MM.1S (cell line): Measurements from ENCODE around the gene DLGAP1.

Experiments used
- CTCF ChIP-seq: fragments of 300-600 bp; sonication (generic); IDR thresholded peaks from 2 replicates; pipeline ENCODE4 v1.5.1; 2016; ENCODE audit warnings: antibody characterized with exemption, low read length, mixed read lengths
- EZH2 ChIP-seq: fragments of 300-600 bp; sonication (generic); optimal IDR thresholded peaks from 2 replicates; pipeline ENCODE3; 2017; ENCODE audit warnings: low read depth, mild to moderate bottlenecking, antibody characterized with exemption, low read length, mixed read lengths

GRCh38 chr18:3916082-3916481 is 539.0 kb downstream of the DLGAP1 start:
- TF ChIP-seq CTCF (no peak), EZH2 (no peak)
